22Rv1 (cell line): ENCODE measurements around the gene PRODH.
"Not testable (repeated sequence)": the region's sequence is repeated elsewhere in the genome, so short reads cannot be mapped to it uniquely, and the experiment has no call there.

Experiments
- H3K27ac ChIP-seq: fragments of 450-650 bp; 2 replicates; pipeline ENCODE4 v1.5.1; 2017
- CTCF ChIP-seq: fragments of 450-650 bp; IDR thresholded peaks from 2 replicates; pipeline ENCODE4 v1.5.1; 2017; ENCODE audit warnings: mild to moderate bottlenecking
- ZFX ChIP-seq: fragments of 450-650 bp; IDR thresholded peaks from 2 replicates; pipeline ENCODE4 v1.6.1; 2017; ENCODE audit warnings: antibody characterized with exemption, borderline replicate concordance

Gene PRODH

DNA sequence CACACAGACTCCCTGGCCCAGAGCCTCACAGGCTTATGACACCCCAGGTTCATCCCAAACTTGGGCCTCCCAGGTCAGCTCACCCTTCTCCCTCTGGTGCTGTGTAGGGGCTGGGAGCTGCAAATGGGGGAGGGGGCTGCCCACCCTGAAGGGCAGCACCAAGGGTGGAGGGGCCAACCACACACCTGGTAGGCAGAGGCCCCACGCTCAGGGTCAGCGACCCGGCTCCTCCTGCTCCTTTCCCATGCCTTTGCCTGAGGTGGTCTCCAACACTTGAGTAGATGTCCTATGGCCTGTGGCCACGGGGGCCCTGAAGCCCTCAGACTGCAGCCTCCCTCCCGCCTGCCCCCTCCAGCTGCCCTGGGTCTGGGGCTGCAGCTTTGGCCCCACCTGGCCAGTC, 26.5 kb downstream of the PRODH start:
- H3K27ac ChIP-seq, result no peak overlapping the region
- no peak for TF ChIP-seq ZFX
- TF ChIP-seq CTCF, result no peak

GRCh38 chr22:18906896-18907295, 29.2 kb downstream of the PRODH start:
- H3K27ac ChIP-seq, result no peak overlapping the region
- no peak for TF ChIP-seq ZFX
- TF ChIP-seq CTCF, result no peak

DNA sequence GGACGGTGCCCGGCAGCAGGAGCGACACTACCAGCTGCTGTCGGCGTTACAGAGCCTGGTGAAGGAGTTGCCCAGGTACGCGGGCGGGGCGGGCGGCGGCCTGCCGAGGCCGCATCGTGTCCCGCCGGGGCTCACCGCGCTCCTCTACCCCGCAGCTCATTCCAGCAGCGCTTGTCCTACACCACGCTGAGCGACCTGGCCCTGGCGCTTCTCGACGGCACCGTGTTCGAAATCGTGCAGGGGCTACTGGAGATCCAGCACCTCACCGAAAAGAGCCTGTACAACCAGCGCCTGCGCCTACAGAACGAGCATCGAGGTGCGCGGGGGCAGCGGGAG, 29.7 kb downstream of the PRODH start:
- H3K27ac ChIP-seq, result not testable (repeated sequence)

GRCh38 chr22:18905540-18906409, 30.3 kb downstream of the PRODH start, which contains the start of gene DGCR6:
TSS of gene DGCR6 (plus strand) at chr22:18906320. CDS start at chr22:18906375, 55 bp downstream.
- no peak for TF ChIP-seq CTCF
- TF ChIP-seq ZFX, result no peak
- H3K27ac ChIP-seq, result no peak within 1 kb of the TSS

GRCh38 chr22:18896037-18896657, 39.9 kb downstream of the PRODH start:
- not testable (repeated sequence) for H3K27ac ChIP-seq

DNA sequence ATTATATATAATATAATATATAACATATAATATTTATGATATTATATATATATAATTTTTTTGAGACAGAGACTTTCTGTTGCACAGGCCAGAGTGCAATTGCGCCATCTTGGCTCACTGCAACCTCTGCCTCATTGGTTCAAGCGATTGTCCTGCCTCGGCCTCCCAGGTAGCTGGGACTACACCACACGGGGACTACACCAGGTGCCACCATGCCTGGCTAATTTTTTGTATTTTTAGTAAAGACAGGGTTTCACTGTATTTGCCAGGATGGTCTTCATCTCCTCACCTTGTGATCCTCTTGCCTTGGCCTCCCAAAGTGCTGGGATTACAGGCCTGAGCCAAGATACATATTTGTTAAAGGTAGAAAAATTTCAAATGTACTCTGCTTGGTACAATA, 42.3 kb downstream of the PRODH start:
- not testable (repeated sequence) for H3K27ac ChIP-seq

- not testable (repeated sequence) for H3K27ac ChIP-seq
Observed at GRCh38 chr22:18890510-18891192, 45.4 kb downstream of the PRODH start.

- TF ChIP-seq ZFX (no peak), CTCF (no peak)
- H3K27ac ChIP-seq, result no peak overlapping the region
Observed at GRCh38 chr22:18888115-18888514, 48.0 kb downstream of the PRODH start.

- not testable (repeated sequence) for H3K27ac ChIP-seq
Observed at GRCh38 chr22:18884465-18884864, 51.6 kb downstream of the PRODH start.

- H3K27ac ChIP-seq, result not testable (repeated sequence)
Observed at GRCh38 chr22:18881260-18881659, 54.8 kb downstream of the PRODH start.
